GM03348 (cell line): ENCODE data around the gene TNFRSF4.
"Not testable (repeated sequence)": the region's sequence is repeated elsewhere in the genome, so short reads cannot be mapped to it uniquely, and the experiment has no call there.

Experiments
- DNase-seq: peaks from one replicate; pipeline ENCODE4 v3.0.0; 2012; ENCODE audit warnings: low spot score

TNFRSF4 gene

DNA sequence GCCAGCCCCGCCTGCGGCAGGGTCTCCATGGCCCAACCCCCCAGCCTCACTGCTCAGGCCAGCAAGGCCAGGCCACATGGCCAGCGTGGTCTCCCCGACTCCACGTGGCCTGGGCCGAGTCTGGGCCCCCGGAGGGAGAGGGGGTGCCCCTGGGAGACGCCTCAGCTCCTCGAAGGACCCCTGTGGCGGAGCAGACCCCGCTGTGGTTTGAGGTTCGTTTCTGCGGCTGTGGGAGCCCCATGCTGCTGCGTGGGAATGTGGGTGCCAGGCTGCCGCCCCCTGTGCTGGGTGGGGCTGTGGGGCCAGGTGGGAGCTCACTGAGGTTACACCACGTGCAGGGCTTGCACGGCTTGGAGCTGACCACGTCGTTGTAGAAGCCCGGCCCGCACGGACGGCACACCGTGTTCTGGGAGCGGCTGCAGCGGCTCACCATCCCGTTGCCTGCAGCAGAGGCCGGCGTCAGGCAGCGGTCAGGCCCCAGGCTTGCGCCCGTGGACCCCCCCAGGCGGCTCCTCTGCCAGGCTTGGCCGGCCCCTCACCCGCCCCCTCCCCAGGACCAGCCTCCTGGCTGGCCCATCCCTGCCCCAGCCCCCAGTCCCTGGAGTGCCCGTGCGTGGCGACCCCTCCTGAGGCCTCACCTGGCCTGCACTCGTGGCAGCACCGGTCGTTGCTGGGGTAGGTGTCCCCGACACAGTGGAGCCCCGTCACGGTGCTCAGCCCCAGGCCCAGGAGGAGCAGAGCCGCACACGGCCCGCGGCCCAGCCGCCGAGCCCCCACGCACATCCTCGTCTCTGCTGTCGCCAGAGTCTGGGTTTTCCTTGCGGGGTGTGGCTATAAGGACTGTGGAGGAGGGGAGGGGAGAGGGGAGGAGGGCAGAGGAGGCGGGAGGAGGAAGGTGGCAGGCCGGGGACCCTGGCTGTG, at the start of gene TNFRSF4:
TNFRSF4 (minus strand) TSS at position 809 of the 921 bp plus-strand sequence; CDS start at position 783, 26 bp downstream.
- no peak for DNase-seq

DNA sequence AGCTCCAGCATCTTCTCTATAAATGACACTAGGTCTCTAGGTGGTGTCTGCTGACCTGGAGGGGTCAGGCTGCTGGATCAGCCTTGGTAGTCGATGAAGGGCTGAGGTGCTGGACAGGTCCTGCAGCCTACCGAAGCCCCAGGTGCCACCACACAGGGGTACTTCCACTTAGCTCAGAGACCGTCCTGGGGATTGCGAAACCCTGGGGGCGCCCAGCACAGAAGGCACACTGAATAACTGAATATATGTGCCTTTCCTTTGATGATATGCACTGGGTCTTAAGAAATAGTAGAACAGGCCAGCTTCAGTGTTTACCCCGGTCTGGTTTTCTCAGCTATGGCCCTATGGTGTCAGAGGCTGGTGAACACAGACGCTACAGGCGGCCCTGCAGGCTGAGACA, 48.8 kb upstream of the TNFRSF4 start:
- DNase-seq, result no peak

DNA sequence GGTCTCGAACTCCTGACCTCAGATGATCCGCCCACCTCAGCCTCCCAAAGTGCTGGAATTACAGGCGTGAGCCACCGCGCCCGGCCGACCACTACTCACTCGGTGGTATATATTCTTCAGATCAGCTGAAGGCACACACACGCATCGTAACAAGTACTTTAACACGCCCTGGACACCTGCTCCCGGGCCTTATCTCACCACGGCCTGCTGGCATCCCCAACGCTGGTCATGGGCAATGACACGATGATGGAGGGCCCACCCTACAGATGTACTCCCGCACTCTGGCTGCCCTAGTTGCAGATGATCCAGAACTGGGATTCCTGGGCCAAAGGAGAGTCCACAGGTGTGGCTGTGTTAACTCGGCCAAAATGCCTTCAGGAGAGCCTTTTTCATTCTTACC, 48.1 kb upstream of the TNFRSF4 start:
- no peak for DNase-seq

DNA sequence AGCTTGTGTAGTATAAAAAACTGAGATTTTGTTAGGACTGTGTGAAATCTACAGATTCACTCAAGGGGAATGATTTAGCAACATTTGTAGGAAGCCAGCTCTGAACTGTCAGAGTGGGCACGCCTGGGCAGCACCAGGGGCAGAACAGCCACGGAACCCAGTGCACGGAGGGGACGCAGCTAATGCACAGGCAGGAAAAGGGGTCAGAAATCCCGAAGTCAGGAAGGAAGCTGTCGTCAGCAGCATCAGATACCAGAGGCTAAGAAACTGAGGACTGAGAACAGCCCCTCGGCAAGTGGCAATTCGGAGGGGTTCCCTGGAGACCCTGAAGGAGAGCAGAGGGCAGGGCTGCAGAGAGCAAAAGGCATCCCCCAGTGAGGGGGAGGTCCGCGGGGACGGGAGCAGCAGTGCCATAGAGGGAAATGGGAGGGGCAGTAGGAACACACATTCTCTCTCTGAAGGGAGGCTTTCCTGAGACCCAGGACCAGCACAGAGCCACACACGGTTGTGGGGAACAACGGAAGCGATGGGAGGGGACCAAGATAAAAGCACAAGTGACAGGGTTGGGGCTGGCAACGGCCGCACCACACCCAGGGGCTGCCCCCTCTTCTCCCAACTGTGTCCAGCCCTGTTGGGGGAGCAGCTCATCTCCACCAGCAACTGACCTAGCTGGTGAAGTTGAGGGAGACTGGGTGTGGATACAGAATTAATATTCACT, 47.0 kb upstream of the TNFRSF4 start:
- no peak for DNase-seq

DNA sequence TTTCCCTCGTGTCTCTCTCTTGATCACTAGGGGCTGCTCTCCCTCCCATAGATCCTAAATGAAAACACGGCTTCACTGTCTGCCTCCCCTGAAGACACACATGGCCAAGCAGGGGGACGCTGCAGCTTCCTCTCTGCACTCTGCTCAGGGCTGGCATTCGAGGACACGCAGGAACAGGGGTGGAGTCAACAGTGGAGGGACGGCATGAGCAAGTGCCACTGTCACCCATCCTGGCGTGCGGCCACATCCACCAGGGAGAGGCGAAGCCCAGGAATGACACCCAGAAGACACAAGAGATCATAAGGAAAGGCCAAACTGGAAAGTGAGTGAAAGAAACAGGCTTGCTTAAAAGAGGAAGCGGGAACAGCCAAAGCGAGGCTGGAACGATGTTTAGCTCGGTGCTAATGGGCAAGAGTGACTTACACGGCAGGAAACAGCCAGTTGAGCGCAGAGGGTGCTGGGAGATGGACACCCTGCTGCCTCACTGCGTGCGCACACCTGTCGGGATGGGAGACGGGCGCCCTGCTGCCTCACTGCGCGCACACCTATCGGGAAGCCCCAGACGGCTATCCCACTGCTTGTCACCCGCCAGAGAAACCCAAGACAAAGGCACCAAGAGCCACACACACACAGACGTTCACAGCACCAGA, 46.1 kb upstream of the TNFRSF4 start:
- DNase-seq, result no peak

DNA sequence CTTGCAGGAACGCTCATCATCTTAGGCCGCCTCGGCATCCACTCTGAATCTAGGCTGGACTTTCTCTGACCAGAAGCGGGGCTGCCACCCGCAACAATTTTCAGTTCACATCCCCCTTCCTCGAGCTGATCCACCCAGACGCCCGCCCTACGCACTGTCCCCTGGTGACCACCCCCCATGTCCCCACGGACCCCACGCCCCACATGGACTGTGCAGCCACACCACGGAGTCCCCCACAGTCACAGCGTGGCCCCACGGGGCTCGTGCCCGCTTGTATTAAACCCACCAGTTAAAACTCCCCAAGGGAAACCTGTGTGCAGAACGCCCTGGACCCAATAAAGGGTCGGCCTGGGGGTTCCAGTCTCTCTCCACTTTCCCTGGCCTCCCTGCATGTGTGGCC, 45.6 kb upstream of the TNFRSF4 start:
- no peak for DNase-seq

DNA sequence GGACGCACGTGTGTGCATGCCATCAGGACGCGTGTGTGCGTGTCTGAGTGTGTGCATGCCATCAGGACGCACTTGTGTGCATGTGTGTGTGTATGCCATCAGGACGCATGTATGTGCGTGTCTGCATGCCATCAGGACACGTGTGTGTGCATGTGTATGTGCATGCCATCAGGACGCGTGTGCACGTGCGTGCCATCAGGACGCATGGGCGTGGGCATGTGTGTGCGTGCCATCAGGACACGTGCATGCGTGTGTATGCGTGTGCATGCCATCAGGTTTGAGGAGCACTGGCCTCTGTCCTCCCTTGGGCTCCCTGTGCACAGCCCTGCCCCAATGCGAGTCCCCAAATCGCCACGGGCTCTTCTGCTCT, 45.2 kb upstream of the TNFRSF4 start:
- DNase-seq, result no peak

DNA sequence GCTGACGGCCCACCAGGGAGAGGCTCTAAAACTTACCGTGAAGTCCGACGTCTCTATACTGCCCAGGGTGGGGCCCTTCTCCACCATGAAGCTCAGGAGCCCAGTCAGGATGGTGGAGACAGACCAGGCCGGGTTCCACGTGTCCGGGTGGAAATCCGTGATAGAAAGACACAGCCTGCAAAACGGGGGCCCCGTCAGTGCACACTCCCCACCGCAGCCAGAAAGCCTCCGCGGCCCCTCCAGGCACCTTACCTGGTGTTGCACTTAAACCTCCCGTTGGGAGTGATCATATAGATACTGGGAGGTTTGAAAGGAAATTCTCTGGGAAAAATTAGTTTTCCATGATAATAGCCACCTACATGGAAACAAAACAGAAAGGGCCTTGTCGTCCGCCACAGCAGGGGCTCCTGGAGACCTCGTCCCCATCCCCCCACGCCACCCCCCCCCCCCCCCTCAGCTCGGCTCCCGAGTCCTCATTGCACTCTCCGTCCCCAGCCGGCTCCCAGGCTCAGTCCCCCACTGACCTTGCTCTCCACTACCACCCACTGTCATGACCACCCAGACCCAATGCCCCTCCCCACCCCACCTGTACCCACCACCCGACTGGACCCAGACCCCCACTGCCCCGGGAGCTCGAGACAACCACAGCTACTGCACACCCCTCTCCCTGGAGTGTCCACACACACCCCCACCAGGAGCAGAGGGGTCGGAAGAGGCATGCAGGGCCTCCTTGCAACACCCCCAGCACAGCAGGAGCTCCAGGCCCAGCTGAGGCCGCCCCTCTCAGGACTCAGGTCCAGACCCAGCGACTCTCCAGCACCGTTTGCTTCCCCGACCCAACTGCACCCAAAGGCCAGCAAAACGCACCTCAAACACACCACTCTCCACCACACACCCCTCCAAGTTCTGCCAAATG, 43.3 kb upstream of the TNFRSF4 start:
- DNase-seq, result no peak

DNA sequence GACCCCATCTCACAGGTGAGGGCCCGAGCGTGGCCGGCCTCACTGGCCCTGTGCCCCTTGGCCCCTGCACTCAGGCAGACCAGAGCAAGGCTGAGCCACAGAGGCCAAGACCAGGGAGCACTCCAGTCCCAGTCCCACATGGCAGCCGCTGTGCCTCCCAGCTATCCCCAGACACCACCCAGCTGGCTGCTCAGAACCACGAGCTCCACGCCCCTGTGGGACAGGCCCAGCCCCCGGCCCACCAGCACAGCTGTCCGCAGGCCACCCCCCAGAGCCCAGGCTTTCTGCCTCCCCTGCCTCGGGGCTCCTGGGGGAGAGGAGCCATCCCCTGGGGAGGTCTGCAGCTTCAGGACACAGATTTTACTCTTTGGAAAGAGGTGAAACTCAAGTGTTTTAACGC, 41.7 kb upstream of the TNFRSF4 start:
- no peak for DNase-seq

DNA sequence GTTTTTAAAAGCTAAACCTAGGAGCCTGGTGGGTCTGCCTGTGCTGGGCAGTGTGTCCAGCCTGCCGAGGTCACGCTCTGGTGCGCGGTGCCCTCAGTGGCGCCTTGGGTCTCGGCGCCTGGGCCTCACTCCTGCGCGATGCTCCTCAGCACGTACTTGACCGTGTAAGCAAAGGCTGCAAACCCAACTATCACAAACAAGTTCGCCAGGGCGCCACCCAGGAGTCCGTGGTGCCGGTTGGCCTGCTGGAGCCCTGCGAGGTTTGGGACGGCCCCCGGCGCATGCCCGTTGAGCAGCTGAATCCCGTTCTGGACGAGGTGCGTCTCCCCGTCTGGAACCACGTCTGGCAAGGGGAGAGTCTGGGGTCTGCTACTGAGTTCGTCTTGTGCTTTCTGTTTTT, 41.1 kb upstream of the TNFRSF4 start:
- no peak for DNase-seq

DNA sequence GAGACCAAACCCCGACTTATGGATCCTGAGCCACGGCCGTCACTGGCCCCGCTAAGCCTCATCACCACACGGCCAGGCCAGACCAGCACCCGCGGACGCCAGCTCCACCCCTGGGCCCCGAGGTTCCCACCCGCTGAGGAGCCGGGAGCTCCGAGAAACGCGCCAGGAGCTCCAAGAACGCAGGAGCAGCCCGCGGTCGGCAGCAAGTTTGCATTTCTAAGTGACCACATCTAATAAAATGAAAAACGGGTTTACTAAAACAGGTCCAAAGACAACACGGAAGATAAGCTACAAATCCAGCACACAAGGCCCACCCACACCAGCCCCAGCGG, 40.7 kb upstream of the TNFRSF4 start:
- DNase-seq, result no peak

DNA sequence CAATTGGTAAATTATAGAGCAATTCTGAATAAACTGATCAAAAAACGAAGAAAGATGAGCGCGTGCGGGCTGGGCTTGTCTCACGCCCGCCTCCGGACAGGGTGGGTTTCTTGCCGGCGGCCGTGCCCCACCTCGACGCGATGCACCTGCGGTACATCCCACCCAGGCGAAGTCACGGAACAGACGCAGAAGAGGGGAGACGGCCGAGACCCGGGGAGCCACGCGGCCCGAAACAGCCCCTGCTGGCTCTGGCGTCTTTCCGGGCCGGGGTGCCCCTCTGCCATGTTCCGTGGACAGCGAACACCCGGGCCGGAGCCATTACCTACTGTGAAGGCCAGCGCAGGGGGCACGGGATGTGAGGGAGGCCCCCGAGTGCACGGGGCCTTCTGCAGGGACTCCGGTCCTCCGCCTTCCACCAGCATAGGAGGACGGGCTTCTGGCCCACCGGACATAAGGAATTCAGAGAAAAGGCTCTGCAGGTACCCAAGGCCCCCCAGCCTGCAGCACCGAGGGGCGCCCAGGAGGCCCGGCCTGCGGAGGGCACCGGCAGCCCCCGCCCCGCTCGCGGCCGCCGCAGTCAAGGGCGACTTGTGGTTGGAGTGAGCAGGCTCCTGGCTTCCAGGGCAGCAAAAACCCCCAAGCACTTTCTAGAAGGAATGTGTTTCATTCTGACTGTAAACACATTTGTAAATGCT, 40.2 kb upstream of the TNFRSF4 start:
- no peak for DNase-seq

DNA sequence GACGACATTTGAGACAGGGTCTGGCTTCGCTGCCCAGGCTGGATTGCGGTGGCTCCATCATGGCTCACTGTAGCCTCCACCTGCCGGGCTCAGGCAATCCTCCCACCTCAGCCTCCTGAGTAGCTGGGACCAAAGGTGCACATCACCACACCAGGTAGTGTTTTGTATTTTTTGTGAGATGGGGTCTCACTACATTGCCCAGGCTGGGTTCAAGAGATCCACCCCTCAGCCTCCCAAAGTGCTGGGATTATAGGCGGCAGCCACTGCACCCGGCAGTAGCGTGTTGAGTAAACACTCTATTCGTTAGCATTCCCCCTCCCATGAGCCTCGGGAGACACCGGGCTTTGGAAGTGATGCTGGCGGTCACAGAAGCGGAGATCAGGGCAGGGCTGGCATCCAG, 39.4 kb upstream of the TNFRSF4 start:
- no peak for DNase-seq

DNA sequence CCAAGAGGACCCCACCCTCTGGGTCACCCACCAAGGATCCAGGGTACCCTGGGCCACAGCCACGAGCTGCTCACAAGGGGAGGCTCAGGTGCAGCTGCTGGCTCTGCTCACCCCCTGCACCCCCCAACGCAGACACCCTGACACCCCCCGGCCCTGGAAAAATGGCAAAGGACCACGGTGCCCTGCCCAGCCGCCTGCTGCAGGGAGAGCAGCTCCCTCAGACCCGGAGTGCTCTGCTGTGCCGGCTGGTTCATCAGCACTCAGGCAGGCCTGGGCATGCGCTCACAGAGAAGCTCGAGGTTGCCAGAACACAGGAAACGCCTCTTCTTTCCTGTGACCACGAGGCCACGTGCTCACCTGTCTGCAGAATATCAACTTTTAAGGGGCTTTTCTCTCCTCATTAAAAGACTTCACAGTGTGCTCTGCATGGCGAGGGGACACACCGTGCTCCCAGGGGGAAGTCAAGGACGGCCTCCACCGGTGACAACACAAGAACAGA, 36.9 kb upstream of the TNFRSF4 start:
- DNase-seq, result no peak

DNA sequence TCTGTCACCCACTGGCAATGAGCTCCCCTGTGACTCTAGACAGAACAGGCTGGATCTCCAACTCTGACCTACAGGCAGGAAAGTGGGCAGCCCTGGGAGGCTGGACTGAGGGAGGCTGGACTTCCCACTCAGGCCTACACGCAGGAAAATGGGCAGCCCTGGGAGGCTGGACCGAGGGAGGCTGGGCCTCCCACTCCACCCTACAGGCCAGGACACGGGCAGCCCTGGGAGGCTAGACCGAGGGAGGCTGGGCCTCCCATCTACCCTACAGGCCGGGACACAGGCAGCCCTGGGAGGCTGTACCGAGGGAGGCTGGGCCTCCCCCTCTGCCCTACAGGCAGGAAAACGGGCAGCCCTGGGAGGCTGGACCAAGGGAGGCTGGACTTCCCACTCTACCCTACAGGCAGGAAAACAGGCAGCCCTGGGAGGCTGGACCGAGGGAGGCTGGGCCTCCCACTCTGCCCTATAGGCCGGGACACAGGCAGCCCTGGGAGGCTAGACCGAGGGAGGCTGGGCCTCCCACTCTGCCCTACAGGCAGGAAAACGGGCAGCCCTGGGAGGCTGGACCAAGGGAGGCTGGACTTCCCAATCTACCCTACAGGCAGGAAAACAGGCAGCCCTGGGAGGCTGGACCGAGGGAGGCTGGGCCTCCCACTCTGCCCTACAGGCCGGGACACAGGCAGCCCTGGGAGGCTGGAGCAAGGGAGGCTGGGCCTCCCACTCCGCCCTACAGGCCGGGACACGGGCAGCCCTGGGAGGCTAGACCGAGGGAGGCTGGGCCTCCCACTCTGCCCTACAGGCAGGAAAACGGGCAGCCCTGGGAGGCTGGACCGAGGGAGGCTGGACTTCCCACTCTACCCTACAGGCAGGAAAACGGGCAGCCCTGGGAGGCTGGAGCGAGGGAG, 34.3 kb upstream of the TNFRSF4 start:
- DNase-seq, result not testable (repeated sequence)

DNA sequence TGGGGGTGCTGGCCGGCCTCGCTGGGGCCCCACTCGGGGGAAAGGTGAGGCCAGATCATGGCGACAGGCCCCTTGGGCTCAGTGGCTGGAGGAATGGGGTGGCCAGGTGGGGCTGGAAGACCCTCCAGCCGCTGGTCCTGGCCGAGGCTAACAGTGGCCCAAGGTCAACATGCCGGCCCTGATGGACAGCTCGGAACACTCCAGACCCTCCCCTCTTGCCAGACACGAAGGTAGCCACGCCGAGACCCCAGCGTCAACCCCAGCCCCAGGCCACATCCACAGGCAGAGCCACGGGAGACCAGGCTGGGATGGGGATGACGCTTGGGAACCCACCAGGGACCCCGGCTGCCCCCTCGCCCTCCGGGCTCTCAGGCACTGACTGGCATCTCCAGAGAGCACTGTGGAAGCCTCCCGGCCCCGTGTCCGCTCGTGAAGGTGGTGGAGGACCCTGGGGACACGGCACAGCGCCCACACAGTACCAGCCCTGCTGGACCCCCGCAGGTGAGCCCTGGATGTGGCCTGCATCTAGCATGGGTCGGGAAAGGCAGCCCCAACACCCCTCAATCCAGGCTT, 33.5 kb upstream of the TNFRSF4 start:
- no peak for DNase-seq

DNA sequence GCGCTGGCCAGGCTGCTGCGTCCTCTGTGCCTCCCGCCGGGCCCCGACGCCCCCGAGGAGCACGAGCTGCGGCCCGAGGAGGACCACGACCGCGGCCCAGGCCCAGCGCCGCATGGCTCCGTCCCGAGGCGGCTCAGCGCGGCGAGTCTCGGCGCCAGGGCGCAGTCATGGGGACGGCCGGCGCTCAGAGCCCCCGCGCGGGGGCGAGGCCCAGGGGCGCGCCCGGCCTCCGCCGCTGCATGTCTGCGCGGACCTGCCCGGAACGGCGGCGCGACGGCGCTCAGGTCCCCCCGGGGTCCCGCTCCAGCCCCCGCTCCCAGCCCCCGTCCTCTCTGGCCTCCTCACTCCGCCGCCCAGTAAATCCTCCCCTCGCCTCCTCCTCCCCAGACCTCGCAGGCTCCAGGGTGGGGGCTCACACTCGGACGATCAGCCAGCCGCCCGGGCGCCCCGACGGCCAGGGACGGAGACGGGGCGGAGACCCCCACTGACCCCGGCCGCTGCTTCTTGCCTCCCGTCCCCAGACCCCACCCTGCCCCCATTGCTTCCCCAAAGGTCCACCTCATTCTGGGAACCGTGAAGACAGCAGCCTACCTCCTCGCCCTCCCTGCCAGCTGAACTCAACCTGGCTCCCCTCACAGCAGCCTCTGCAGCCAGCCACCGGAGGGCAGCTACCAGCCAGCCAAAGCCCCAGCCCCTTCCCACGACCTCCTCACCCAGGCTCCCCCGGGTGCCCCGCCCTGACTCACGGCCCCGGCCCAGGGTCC, 32.8 kb upstream of the TNFRSF4 start, which contains the start of gene C1QTNF12:
C1QTNF12 (minus strand) TSS at position 146 of the 764 bp plus-strand sequence; CDS start at position 114, 32 bp downstream.
- no peak for DNase-seq

DNA sequence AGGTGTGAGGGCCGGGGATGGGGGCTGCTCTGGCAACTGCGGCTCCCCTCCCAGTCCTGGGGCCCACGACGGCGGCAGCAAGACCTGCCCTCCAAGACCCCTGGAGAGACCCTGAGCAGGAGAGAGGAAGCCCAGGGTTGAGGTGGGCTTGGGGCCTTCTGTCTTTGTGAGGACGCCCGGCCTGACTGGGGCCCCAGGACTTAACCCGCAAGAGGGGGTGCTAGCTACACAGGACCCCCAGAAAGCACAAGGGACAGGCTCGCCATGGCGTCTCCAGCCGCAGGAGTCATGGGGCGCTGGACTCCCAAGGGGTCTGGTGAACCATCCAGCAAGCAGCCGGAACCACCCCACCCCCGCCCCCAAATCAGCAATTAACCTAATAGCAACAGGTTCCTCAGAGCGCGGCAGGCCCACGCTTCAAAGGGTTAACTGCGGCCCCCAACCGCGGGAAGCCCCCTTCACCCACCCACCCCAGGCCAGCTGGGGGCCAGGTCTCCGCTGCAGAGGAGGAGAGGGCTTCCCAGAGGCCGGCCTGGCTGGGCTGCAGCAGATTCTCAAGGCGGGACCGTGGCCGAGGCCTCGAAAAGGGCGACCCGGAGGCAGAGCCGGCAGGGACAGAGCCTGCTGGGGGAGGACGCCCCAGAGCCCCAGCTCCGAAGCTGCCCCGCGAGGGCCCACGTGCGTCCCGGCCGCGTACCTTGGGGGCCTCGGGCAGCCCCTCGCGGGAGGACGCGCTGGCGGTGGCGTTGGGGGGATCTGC, 32.0 kb upstream of the TNFRSF4 start:
- DNase-seq, result no peak
